HTR-8/SVneo (cell line): Measurements from ENCODE around the gene CTNNA3.

ENCODE experiments used
- DNase-seq: peaks from one replicate; pipeline ENCODE4 v3.0.0; 2011; ENCODE audit warnings: low spot score, mixed read lengths; ENCODE audit not compliant: insufficient read length
- FAIRE-seq: peaks from 2 replicates; lab custom pipeline; 2011; peaks lifted over from hg19 to GRCh38; lab: Jason Lieb, UNC

The CTNNA3 gene

DNA sequence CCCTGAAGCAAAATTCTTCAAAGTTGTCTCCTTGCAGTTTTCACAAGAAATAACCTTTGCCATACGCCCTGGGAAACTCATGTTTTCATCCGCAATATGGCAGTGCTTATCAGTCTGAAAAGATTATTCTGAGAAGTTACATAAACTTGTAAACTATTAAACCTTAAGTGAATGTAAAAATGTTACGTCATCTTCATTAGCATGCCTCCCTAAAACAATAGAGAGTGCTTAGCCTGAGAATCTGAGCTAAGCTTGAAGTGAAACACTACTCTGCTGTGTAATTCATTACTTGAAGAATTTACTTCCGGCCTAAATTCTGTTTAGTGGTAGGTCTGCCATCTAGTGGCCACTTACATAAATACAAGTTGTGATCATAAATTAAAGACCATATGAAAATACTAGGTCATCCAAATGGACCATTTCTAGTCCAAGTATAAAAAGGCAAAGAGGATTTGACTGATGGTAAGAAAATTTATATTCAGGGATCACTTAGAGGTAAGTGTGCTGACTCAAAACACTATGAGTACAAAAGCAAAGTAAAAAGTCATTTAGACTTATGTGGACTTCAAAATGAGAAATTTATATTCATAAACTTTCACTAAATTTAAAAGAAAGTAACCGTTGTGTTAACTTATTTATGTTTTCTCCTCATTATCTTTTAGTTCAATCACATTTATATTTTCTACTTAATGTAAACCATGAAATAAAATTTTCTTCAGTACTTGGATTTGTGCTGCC, 1515.2 kb downstream of the CTNNA3 start:
- peak; percentile 45 for DNase-seq
- FAIRE-seq, result no peak

DNA sequence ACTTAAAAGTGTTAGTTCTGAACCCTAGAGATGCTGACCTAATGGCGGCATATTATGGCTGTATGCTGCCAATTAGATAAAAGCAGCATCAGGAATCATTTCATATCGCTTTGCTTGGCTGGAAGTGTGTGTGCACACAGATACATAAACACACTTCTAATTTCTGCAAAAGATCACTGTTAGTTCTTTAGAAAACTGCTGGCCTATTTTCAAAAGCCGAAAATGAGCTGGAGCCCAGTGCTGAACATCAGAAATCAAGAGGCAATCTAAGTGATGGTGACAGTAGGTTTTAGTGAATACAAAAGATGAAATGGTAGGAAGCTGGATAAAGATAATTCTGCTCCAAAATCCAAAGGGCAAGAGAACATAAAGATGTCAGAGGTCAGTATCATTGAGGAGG, 1516.0 kb downstream of the CTNNA3 start:
- FAIRE-seq (no peak), DNase-seq (no peak)

DNA sequence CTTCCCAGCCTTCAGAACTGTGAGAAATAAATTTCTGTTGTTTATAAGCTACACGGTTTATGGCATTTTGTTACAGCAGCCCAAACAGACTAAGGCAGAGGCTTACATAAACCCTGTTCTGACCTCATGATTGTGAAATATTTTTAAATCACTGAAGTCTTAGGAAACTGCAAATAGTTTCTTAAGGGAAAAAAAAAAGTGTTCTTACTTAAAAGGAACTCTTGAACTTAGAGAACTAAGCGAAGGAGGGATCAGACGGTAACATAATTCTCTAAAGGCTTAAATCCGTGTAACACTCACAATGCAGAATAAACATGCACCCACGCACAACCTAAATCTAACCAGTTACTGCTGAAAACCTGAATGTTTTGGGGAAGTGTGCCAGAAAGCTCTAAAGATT, 1519.2 kb downstream of the CTNNA3 start:
- no peak for FAIRE-seq
- DNase-seq, result no peak

DNA sequence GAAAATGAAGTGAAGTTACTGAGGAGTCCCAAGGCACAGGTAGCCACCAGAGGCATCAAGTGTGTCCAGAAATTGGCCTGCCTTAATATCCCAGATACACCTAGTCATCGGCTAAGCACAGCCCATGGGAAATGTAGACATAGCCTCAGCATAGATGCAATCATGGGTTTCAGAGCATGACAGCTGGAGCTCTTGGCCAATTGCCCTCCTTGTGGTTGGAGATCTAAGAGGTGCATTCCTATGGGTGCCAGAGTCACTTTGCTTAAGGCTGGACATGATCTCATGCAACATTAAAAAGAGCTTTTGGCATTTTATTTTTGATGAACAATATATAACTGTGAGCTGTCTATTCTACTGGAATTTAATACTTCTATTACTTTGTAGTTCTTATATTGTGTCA, 1528.2 kb downstream of the CTNNA3 start:
- FAIRE-seq (no peak), DNase-seq (peak; percentile 26)

DNA sequence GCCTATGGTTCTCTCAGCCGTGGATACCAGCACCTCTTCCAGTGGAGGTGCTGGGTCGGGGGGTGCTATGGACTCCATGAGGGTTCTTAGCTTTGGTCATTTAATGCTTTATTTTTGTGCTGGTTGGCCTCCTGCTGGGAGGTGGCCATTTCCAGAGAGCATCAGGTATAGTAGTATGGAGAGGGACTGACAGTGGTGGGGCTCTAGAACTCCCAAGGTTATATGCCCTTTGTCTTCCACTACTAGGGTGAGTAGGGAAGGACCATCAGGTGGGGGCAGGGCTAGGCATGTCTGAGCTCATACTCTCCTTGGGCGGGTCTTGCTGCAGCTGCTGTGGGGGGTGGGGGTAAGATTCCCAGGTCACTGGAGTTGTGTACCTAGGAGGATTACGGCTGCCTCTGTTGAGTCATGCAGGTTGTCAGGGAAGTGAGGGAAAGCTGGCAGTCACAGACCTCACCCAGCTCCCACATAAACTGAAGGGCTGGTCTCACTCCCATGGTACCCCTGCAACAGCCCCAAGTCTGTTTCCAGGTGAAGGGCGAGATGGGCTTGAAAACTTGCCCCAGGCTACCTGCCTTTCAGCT, 1533.3 kb downstream of the CTNNA3 start:
- FAIRE-seq (no peak), DNase-seq (no peak)

DNA sequence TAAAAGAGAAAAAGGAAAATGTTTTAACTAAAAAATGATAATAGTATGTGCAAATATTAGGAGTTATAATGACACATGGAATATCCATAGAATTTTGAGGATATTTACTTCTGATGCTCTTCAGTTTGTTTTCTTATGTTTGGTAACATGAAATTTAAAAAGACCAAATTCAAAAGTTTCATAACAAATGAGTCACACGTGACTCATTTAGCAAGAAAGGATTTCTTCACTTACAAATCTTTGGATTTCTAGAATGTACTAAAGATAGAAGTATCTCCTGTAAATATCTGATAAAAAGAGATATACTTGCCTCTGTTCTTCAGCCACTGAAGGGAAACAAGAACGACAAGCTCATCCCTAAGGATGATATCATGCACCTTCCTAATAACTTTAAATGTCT, 1544.6 kb downstream of the CTNNA3 start:
- FAIRE-seq (no peak), DNase-seq (no peak)

DNA sequence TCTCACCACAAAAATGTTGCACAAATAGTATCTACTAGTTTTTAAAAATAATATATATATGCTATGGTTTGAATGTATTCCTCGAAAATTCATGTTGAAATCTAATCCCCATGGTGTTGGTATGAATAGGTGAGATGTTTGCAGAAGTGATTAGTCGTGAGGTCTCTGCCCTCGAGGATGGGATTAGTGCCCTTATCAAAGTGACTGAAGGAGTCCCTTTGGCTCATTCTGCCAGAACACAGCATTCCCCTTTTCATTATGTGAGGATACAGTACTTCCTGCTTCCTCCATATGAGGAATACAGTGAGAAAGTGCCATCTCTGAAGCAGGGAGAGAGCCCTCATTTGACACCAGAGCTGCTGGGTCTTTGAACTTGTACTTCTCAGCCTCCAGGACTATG, 1547.7 kb downstream of the CTNNA3 start:
- FAIRE-seq, result no peak

DNA sequence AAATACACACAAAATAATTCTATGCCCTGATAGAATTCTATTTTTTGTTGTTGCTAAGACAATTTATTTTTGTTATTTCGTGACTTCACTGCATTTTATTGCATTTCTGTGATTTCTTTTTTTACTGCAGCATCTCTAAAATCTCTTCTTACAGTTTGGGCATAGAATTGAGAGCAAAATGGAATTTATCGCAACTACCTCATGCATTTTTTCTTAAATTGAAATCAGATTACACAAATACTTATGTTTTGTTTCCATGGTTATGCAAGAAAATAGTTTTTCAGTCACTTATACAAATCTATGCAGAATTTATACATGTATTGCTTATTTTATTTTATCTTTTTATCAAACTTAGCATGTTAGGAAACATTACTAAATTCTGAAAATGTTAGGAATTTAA, 1552.0 kb downstream of the CTNNA3 start:
- FAIRE-seq (no peak), DNase-seq (no peak)

More for the DNA sequence above, 1547.7 kb downstream of the CTNNA3 start:
- DNase-seq, result no peak

DNA sequence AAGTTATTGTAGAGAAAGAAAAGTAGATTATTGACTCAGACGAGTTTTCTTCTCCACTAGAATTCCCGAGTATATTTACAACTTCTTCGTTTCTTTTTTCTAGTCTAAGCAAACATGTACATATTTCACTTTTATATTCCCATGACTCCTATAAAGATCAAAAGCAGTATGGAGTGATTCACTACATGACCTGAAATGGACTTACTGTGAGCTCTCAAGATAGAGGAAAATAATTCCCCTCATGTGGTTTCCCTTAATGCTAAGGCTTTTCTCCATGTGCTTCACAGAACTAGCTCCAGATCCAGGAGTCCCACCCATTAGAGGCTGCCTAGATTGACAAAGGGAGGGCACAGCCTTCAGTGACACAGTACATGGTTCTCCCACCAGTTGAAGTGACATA, 1593.2 kb downstream of the CTNNA3 start:
- FAIRE-seq, result no peak
- DNase-seq, result no peak

DNA sequence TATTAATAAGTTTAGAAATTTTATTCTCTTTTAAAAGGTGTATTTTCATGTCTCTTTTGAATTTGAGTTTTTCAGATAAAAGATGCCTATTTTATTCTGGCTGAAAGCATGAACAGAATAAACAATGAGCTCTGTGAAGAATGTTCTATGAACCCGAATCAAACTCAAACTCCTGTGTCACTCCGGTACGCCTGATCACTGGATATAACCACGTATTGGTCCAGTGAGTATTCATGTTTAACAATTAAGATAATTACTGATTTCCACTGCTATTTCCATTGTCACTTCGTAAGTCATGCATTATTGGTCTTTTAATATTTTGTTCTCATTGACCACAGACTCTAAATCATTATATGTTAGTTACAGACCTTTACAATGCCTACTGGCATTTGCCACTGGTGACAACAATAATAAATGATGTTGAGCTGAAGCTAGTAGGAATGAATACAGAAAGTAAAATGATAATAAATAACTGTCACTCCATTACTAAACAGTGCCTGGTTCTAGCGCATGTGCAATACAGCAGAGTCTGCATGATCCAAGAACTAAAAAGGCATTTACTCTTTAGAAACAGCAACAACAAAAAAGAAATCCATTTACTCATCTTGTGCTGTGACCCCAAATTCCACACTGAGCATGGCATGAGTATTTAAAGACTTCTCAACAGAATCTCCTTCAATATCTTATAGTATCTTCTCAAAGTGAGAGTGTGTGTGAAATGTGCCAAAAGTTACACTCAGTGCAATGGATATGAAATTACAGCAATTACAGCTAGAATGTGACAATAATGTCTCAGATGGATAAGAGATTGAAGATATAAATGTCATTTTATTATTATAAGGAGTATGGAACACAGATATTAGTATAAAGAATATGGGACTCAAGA, 1597.2 kb downstream of the CTNNA3 start:
- DNase-seq (no peak), FAIRE-seq (no peak)

DNA sequence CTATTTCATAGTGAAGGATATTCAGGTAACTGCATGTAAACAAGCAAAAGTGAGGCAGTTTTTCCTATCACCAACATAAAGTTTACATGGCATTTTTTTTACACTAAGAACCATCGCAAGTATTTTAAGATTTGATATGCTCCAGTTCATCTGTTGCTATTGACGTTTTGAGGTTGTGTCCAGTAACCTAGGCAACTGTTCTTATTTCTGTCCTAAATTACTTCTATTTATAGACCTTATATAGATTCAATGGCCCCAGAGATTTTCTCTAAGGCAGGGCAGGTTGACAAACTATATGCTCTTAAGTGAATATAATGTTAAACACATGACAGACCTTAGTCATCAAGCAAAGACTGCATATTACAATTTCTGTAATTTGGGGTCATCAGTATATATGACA, 1600.4 kb downstream of the CTNNA3 start:
- DNase-seq (no peak), FAIRE-seq (no peak)

DNA sequence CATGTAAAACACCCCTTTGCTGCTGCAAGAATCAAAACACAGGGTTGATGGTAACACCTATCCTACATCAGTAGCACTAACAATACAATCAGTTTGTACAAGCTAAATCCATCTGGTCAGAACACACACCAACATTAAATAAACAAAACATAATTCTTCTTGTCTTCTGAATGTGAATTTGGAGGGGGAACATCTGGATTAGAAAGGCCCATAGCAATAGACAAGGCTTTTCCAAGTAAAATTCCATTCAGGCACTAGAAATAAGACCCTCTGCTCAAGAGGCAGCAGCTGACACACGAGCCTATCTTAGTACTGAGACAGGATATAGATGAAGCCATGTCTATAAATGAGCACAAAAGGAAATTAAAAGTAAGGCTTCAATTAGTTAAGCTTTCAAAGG, 1610.1 kb downstream of the CTNNA3 start:
- FAIRE-seq (no peak), DNase-seq (no peak)

DNA sequence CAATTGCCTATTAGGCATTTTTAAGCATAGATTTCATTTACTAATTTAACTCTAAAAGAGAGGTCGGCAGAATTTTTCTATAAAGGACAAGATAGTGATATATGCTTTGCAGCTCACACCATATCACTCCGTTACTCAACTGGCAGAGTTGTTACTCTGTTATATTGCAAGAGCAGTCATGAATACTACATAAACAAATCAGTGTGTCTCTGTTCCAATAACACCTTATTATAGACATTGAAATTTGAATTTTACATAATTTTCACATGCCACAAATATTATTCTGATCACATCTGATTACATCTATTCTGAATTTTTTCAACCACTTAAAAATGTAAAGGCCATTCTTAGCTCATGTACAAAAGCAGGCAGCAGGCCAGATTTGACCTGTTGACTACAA, 1624.1 kb downstream of the CTNNA3 start:
- FAIRE-seq, result no peak

DNA sequence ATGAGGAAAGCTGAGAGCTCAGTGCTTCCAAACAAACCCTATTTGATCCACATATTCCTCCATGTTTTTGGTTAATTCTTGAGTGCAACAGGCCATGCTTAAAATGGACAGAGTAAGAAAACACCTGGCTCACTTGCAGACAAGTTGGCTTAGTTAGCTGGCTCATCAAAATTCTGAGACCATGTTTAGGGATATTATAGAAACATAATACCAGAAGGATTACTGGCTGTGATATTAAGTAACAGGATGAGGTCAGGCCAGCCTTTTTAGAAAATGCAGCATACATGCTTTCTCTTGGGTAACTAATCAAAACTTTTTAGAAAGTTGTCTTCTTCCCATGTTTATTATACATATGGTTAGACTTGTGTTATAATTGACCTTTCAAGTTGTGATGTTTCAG, 1637.4 kb downstream of the CTNNA3 start:
- FAIRE-seq (no peak), DNase-seq (no peak)

More for the DNA sequence above, 1624.1 kb downstream of the CTNNA3 start:
- no peak for DNase-seq

DNA sequence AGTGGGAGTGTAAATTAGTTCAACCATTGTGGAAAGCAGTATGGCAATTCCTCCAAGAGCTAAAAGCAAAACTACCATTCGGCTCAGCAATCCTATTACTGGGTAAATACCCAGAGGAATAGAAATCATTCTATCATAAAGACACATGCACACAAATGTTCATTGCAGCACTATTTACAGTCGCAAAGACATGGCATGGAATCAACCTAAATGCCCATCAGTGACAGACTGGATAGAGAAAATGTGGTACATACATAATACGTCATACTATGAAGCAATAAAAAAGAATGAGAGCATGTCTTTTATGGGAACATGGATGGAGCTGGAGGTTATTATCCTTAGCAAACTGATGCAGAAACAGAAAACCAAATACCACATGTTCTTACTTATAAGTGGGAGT, 1646.7 kb downstream of the CTNNA3 start:
- DNase-seq (no peak), FAIRE-seq (no peak)

DNA sequence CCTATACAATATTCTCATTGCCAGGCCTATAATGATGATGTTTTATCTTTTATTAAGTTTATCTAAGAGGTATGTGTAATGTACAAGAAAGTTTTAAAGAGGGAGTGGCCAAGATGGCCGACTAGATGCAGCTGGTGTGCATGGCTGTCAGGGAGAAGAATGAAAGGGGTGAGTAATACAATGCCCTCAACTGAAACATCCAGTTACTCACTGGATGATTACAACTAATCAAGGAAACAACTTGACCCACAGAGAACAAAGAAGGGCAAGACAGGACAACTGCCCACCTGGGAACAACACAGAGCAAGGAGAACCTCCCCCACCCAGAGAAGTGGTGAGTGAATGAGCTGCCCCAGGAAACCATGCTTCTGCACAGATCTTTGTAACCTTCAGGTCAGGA, 1650.1 kb downstream of the CTNNA3 start:
- FAIRE-seq, result no peak

DNA sequence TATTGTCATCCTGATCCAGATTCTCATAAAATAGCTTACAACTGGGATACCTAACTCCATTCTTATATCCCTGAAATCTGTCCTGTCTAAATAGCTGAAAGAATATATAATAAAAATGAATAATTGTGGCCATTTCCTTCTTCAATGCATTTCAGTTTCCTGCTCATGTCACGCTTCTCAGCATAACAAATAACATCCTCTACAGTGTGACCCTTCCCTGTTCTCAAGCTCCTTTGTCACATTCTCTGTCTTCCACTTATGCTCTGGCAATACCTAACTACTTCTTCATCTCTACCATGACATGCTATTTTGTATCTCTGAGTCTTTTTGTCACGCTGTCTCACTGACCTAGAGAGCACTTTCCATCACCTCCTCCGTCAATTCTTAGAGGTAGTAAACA, 1654.2 kb downstream of the CTNNA3 start:
- FAIRE-seq (no peak), DNase-seq (no peak)

More for the DNA sequence above, 1650.1 kb downstream of the CTNNA3 start:
- no peak for DNase-seq

DNA sequence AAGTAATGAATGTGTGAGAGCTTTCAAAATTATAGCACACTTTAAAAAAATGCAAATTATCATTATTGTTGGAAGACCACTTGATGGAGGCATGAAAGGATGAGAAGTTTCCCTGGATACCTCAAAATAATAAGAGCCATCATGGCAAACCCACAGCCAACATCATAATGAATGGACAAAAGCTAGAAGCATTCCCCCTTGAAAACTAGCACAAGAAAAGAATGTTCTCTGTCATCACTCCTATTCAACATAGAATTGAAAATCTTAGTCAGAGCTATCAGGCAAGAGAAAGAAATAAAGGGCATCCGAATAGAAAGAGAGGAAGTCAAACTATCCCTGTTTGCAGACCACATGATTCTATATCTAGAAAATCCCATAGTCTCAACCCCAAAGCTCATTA, 1657.4 kb downstream of the CTNNA3 start:
- DNase-seq (no peak), FAIRE-seq (no peak)

DNA sequence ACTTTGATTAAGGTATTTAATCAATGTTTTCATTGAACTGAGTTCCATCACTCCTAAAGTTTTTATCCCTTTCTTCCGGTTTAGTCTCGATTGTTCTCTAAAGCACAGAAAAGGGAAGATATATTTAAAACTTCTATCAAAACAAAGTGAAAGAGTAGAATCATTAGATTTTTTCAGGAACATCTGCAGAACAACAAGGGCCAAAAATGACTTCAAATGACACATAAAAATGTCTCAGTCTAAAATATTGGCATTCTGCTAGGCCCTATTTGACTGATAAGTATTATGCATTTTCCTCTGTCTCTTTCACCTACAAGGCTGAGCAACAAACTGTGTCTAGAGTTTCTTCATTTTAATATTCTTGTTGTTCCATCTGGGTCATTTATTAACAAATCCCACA, 1669.7 kb downstream of the CTNNA3 start:
- DNase-seq (no peak), FAIRE-seq (no peak)

DNA sequence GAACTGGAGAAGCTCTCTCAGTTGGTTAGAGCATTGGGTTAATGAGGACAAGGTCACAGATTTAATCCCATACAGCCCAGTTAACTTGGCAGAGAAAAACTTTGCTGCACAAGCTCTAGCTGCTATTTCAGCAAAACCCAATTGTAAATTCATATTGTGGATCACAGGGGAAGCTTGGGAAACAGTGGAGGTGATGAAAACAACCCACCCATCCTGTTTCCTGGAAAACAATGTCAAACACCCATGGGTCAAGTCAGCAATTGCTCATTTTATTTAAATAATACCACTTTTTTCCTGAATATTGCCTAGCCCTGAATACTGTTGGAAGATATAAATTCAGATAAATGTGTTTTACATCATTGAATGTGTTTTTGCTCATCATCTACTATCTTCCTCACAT, 1670.8 kb downstream of the CTNNA3 start:
- DNase-seq (no peak), FAIRE-seq (no peak)

DNA sequence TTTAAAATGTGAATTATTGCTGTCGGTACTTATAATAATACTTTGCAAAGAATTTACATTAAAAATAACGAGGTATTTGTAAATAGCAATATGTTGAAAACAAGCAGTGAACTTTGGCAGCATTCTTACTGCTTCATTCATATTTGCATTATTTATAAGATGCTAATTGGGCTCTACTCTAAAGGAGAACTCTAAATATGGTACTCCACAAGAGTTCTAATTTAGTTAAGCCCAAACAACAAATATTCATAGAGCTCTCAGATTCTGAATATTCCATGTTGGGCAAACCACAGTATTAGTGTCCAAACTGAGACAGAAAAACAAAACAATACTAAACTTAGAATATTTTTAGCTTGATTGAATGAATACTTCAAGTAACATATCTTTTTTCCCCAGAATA, 1674.6 kb downstream of the CTNNA3 start:
- no peak for FAIRE-seq
- no peak for DNase-seq
